ENCODE results near the gene AUTS2. TPM values are rescaled to one million over a fixed set of nuclear protein-coding genes. Genes with fewer than 3 reads are reported as not detected.

AUTS2 gene
- total and polyA plus RNA-seq, 2 experiments from 2014 or later = 32.0 to 91.0 TPM

Small RNA genes lying within 50 kb of the gene (small RNA-seq; reads per million reads assigned to genes)
- gene AC073873.1 (ENCODE audit: low replicate concordance) = not detected

Measured in GM23338 (cell line).